HG03558 (cell line): ENCODE data around the gene TTLL5.

ENCODE experiments used
- ATAC-seq: cut with Tn5 transposase; IDR thresholded peaks from one replicate; pipeline ENCODE4 v1.9.1; 2021; ENCODE audit warnings: moderate number of reproducible peaks; ENCODE audit not compliant: unreplicated experiment; ENCODE audit errors: extremely low read depth

TTLL5 gene

GRCh38 chr14:75979648-75980565 is 318.9 kb downstream of the TTLL5 start:
- ATAC-seq = no peak

GRCh38 chr14:75980856-75981255 is 319.8 kb downstream of the TTLL5 start:
- ATAC-seq = no peak

- no peak for ATAC-seq
Observed at GRCh38 chr14:75981426-75982265, 320.6 kb downstream of the TTLL5 start, which contains the start of gene TGFB3. Gene TGFB3 (minus strand): TSS chr14:75981995. CDS start chr14:75980893, 1,102 bp downstream.

GRCh38 chr14:75982266-75983018 is 321.4 kb downstream of the TTLL5 start:
- no peak for ATAC-seq

GRCh38 chr14:75983019-75983358 is 321.9 kb downstream of the TTLL5 start:
- no peak for ATAC-seq

GRCh38 chr14:75984674-75985073 is 323.6 kb downstream of the TTLL5 start:
- ATAC-seq = no peak

- no peak for ATAC-seq
Observed at GRCh38 chr14:75985618-75986438, 324.8 kb downstream of the TTLL5 start, which contains the start of gene IFT43. Gene IFT43 (plus strand): TSS chr14:75985763. CDS start chr14:75985787, 24 bp downstream.

- no peak for ATAC-seq
Observed at GRCh38 chr14:75986439-75986765, 325.4 kb downstream of the TTLL5 start.

GRCh38 chr14:75987201-75987970 is 326.3 kb downstream of the TTLL5 start:
- no peak for ATAC-seq

GRCh38 chr14:75989134-75989533 is 328.1 kb downstream of the TTLL5 start:
- ATAC-seq = no peak

- ATAC-seq = no peak
Observed at GRCh38 chr14:75990297-75990696, 329.3 kb downstream of the TTLL5 start.

- ATAC-seq = no peak
Observed at GRCh38 chr14:75991753-75992152, 330.7 kb downstream of the TTLL5 start.

- ATAC-seq = no peak
Observed at GRCh38 chr14:75993567-75994041, 332.6 kb downstream of the TTLL5 start.

GRCh38 chr14:75995372-75996041 is 334.5 kb downstream of the TTLL5 start:
- ATAC-seq = no peak

GRCh38 chr14:75996488-75996887 is 335.4 kb downstream of the TTLL5 start:
- no peak for ATAC-seq

- no peak for ATAC-seq
Observed at GRCh38 chr14:75999511-76000190, 338.6 kb downstream of the TTLL5 start.

- ATAC-seq = no peak
Observed at GRCh38 chr14:76002383-76002782, 341.3 kb downstream of the TTLL5 start.
